ENCODE results near the gene BST1.

GRCh38 chr4:15676899-15677298 lies 26.0 kb upstream of the BST1 start:
- TF ChIP-seq, protein P1, sequence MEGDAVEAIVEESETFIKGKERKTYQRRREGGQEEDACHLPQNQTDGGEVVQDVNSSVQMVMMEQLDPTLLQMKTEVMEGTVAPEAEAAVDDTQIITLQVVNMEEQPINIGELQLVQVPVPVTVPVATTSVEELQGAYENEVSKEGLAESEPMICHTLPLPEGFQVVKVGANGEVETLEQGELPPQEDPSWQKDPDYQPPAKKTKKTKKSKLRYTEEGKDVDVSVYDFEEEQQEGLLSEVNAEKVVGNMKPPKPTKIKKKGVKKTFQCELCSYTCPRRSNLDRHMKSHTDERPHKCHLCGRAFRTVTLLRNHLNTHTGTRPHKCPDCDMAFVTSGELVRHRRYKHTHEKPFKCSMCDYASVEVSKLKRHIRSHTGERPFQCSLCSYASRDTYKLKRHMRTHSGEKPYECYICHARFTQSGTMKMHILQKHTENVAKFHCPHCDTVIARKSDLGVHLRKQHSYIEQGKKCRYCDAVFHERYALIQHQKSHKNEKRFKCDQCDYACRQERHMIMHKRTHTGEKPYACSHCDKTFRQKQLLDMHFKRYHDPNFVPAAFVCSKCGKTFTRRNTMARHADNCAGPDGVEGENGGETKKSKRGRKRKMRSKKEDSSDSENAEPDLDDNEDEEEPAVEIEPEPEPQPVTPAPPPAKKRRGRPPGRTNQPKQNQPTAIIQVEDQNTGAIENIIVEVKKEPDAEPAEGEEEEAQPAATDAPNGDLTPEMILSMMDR (IDR thresholded peaks at IDR 0.05 in 4 of 5, conservative IDR thresholded peaks at IDR 0.05 in 1 of 5): no peak
- no peak for TF ChIP-seq POLR2A (IDR thresholded peaks at IDR 0.05)
